H1 (cell line): ENCODE measurements around the gene FMNL2. TPM values are rescaled to one million over a fixed set of nuclear protein-coding genes. Genes with fewer than 3 reads are reported as not detected.

Source experiments
- CTCF ChIA-PET: fragments of 300-600 bp; sonication (Branson Sonifier 250); formaldehyde crosslinking; loops from one replicate; lab custom pipeline; 2021; ENCODE audit not compliant: partially characterized antibody; lab: Charles Lee
- POLR2A ChIA-PET: fragments of 300-600 bp; sonication (Branson Sonifier 250); formaldehyde crosslinking; loops from one replicate; lab custom pipeline; 2021; ENCODE audit warnings: inconsistent platforms; ENCODE audit not compliant: partially characterized antibody; lab: Charles Lee
- DNase-seq, 2 experiments: peaks; one replicate each; pipeline versions ENCODE4 v3.0.0 to v3.0.0-alpha.2; 2010 to 2022; ENCODE audit warnings: low spot score in 2 of 2, low read depth in 1 of 2, mixed read lengths in 1 of 2
- FAIRE-seq: peaks from 2 replicates; lab custom pipeline; 2011; peaks lifted over from hg19 to GRCh38; lab: Jason Lieb, UNC
- H2AFZ ChIP-seq: 2 replicates; pipeline ENCODE4 v1.8.1; 2012; ENCODE audit warnings: low read length, inconsistent platforms
- H2AK5ac ChIP-seq: 2 replicates; pipeline ENCODE4 v1.6.1; 2013; ENCODE audit warnings: low read depth, low read length
- H2BK120ac ChIP-seq: replicated peaks from 2 replicates; pipeline ENCODE3; 2013; ENCODE audit warnings: low read depth, low read length, inconsistent platforms
- H2BK12ac ChIP-seq: 2 replicates; pipeline ENCODE4 v1.6.1; 2013; ENCODE audit warnings: low read depth, low read length
- H2BK15ac ChIP-seq: 2 replicates; pipeline ENCODE4 v1.6.1; 2013; ENCODE audit warnings: low read length
- H2BK20ac ChIP-seq: 2 replicates; pipeline ENCODE4 v1.6.1; 2013; ENCODE audit warnings: low read length
- H2BK5ac ChIP-seq: 2 replicates; pipeline ENCODE4 v1.6.1; 2013; ENCODE audit warnings: low read depth, low read length
- H3K14ac ChIP-seq: 2 replicates; pipeline ENCODE4 v1.6.1; 2013; ENCODE audit warnings: inconsistent platforms; ENCODE audit not compliant: insufficient read length
- H3K18ac ChIP-seq: 2 replicates; pipeline ENCODE4 v1.6.1; 2013; ENCODE audit warnings: low read length; ENCODE audit errors: extremely low read depth
- H3K23ac ChIP-seq: 2 replicates; pipeline ENCODE4 v1.6.1; 2013; ENCODE audit warnings: inconsistent platforms; ENCODE audit not compliant: insufficient read length
- H3K23me2 ChIP-seq: 2 replicates; pipeline ENCODE4 v1.6.1; 2013; ENCODE audit warnings: low read depth, low read length
- H3K27ac ChIP-seq: 2 replicates; pipeline ENCODE4 v1.6.1; 2011; ENCODE audit warnings: low read depth, low read length, inconsistent platforms
- H3K27me3 ChIP-seq, 4 experiments: replicated peaks in 1 of 4; 1 replicate in 1 of 4; 2 replicates in 3 of 4; pipeline versions ENCODE4 v1.6.1 to v1.8.1; 2011 to 2013; ENCODE audit warnings: low read length in 3 of 4, mild to moderate bottlenecking in 3 of 4, inconsistent platforms in 2 of 4, mixed read lengths in 2 of 4, moderate library complexity in 1 of 4; ENCODE audit not compliant: control insufficient read depth in 3 of 4, insufficient read depth in 3 of 4; ENCODE audit errors: extremely low read depth in 1 of 4
- H3K36me3 ChIP-seq, 4 experiments: 2 replicates each; pipeline versions ENCODE4 v1.6.1 to v1.8.1; 2011 to 2013; ENCODE audit warnings: mild to moderate bottlenecking in 4 of 4, low read length in 3 of 4, moderate library complexity in 2 of 4, control low read depth in 1 of 4, inconsistent platforms in 1 of 4; ENCODE audit not compliant: insufficient read depth in 4 of 4, control insufficient read depth in 2 of 4
- H3K4ac ChIP-seq: replicated peaks from 2 replicates; pipeline ENCODE3; 2013; ENCODE audit warnings: low read length, low read depth, mixed read lengths, inconsistent platforms; ENCODE audit not compliant: insufficient read length
- H3K4me1 ChIP-seq, 4 experiments: replicated peaks in 1 of 4; 1 replicate in 1 of 4; 2 replicates in 3 of 4; pipeline versions ENCODE4 v1.6.1 to v1.8.1; 2011 to 2013; ENCODE audit warnings: low read length in 3 of 4, inconsistent platforms in 2 of 4, mixed read lengths in 1 of 4; ENCODE audit not compliant: insufficient read depth in 4 of 4, control insufficient read depth in 3 of 4
- H3K4me2 ChIP-seq, 2 experiments: 2 replicates each; pipeline versions ENCODE4 v1.6.1 to v1.8.1; 2011 to 2013; ENCODE audit warnings: low read depth in 2 of 2, low read length in 2 of 2, control low read depth in 1 of 2, inconsistent platforms in 1 of 2, mild to moderate bottlenecking in 1 of 2; ENCODE audit not compliant: insufficient read depth in 1 of 2
- H3K4me3 ChIP-seq, 4 experiments: fragments of 200-600, 300-600 bp in 1 of 4; sonication (generic), shearing (Covaris generic), sonication (Bioruptor Twin) in 1 of 4; 2 replicates each; pipeline versions ENCODE4 v1.5.1 to v1.8.1; 2011 to 2016; ENCODE audit warnings: low read length in 4 of 4, low read depth in 3 of 4, control low read depth in 2 of 4, inconsistent platforms in 2 of 4, mild to moderate bottlenecking in 2 of 4, mixed read lengths in 1 of 4, moderate library complexity in 1 of 4; ENCODE audit not compliant: insufficient read depth in 2 of 4; ENCODE audit errors: extremely low read depth in 1 of 4
- H3K56ac ChIP-seq: replicated peaks from 2 replicates; pipeline ENCODE3; 2013; ENCODE audit warnings: low read depth, mild to moderate bottlenecking, mixed read lengths, low read length, inconsistent platforms; ENCODE audit not compliant: insufficient read length
- H3K79me1 ChIP-seq: 2 replicates; pipeline ENCODE4 v1.6.1; 2013; ENCODE audit warnings: low read depth, low read length, control low read depth
- H3K79me2 ChIP-seq, 2 experiments: 2 replicates each; pipeline versions ENCODE4 v1.6.1 to v1.8.1; 2012 to 2013; ENCODE audit warnings: low read length in 2 of 2, mild to moderate bottlenecking in 2 of 2, inconsistent platforms in 1 of 2; ENCODE audit not compliant: insufficient read depth in 2 of 2, control insufficient read depth in 1 of 2
- H3K9ac ChIP-seq, 4 experiments: replicated peaks in 1 of 4; 1 replicate in 1 of 4; 2 replicates in 3 of 4; pipeline versions ENCODE4 v1.6.1 to v1.8.1; 2011 to 2013; ENCODE audit warnings: low read depth in 3 of 4, low read length in 3 of 4, control low read depth in 2 of 4, mild to moderate bottlenecking in 2 of 4, moderate library complexity in 2 of 4, inconsistent platforms in 1 of 4; ENCODE audit errors: extremely low read depth in 1 of 4
- H3K9me3 ChIP-seq, 2 experiments: 2 replicates each; pipeline versions ENCODE4 v1.6.1 to v1.8.1; 2012 to 2013; ENCODE audit warnings: mild to moderate bottlenecking in 2 of 2, moderate library complexity in 2 of 2, control low read depth in 1 of 2, inconsistent platforms in 1 of 2, low read depth in 1 of 2, low read length in 1 of 2, mixed read lengths in 1 of 2; ENCODE audit not compliant: insufficient read depth in 2 of 2
- H4K20me1 ChIP-seq, 2 experiments: replicated peaks in 1 of 2; 2 replicates each; pipeline versions ENCODE3 to v1.8.1; 2011 to 2013; ENCODE audit warnings: inconsistent platforms in 2 of 2, low read length in 2 of 2, mild to moderate bottlenecking in 1 of 2; ENCODE audit not compliant: insufficient read depth in 2 of 2, control insufficient read depth in 1 of 2
- H4K5ac ChIP-seq: 2 replicates; pipeline ENCODE4 v1.6.1; 2013; ENCODE audit warnings: low read length, low read depth, mixed read lengths, inconsistent platforms; ENCODE audit not compliant: insufficient read length
- H4K8ac ChIP-seq: 2 replicates; pipeline ENCODE4 v1.8.0; 2013; ENCODE audit warnings: mild to moderate bottlenecking, moderate library complexity, low read length, inconsistent platforms; ENCODE audit not compliant: insufficient read depth; ENCODE audit errors: extremely low read depth
- H4K91ac ChIP-seq: replicated peaks from 2 replicates; pipeline ENCODE3; 2013; ENCODE audit warnings: low read length, mixed read lengths, inconsistent platforms; ENCODE audit not compliant: insufficient read length
- ATF3 ChIP-seq: IDR thresholded peaks from 2 replicates; pipeline ENCODE4 v1.6.1; 2011; ENCODE audit warnings: low read depth, mild to moderate bottlenecking, low read length; ENCODE audit not compliant: insufficient read depth
- BCL11A ChIP-seq, 2 experiments: IDR thresholded peaks; one replicate each; pipeline ENCODE4 v1.6.1; 2011; ENCODE audit warnings: low read depth in 2 of 2, low read length in 2 of 2, mild to moderate bottlenecking in 2 of 2
- CTBP2 ChIP-seq: IDR thresholded peaks from 2 replicates; pipeline ENCODE4 v1.7.0; 2011; ENCODE audit warnings: borderline replicate concordance, mild to moderate bottlenecking, moderate library complexity, mixed read lengths, low read length; ENCODE audit not compliant: insufficient read depth, insufficient read length
- EGR1 ChIP-seq: IDR thresholded peaks from 2 replicates; pipeline ENCODE4 v1.6.1; 2011; ENCODE audit warnings: low read depth, low read length, borderline replicate concordance
- HDAC2 ChIP-seq, 2 experiments: fragments of 300-600 bp in 1 of 2; sonication (generic) in 1 of 2; IDR thresholded peaks; 2 replicates each; pipeline ENCODE4 v1.6.1; 2011 to 2012; ENCODE audit warnings: low read depth in 2 of 2, low read length in 2 of 2, mild to moderate bottlenecking in 2 of 2, moderate library complexity in 2 of 2, borderline replicate concordance in 1 of 2, inconsistent platforms in 1 of 2
- PHF8 ChIP-seq: fragments of 200-600 bp; sonication (generic); conservative IDR thresholded peaks from 2 replicates; pipeline ENCODE4 v1.7.1; 2012; ENCODE audit warnings: low read depth, mild to moderate bottlenecking, inconsistent platforms, low read length, moderate library complexity
- POLR2A ChIP-seq, 2 experiments: IDR thresholded peaks; 1 replicate in 1 of 2; 2 replicates in 1 of 2; pipeline ENCODE4 v1.6.1; 2011; ENCODE audit warnings: low read depth in 2 of 2, low read length in 2 of 2, mild to moderate bottlenecking in 2 of 2; ENCODE audit errors: control extremely low read depth in 1 of 2
- RFX5 ChIP-seq: IDR thresholded peaks from 2 replicates; pipeline ENCODE4 v1.6.1; 2011; ENCODE audit warnings: low read depth, low read length, improper control_type of control experiment, borderline replicate concordance
- RXRA ChIP-seq: IDR thresholded peaks from 2 replicates; pipeline ENCODE4 v1.6.1; 2011; ENCODE audit warnings: low read depth, mild to moderate bottlenecking, low read length, moderate library complexity; ENCODE audit not compliant: insufficient read depth
- SP2 ChIP-seq: IDR thresholded peaks from 2 replicates; pipeline ENCODE4 v1.6.1; 2012; ENCODE audit warnings: mild to moderate bottlenecking, low read length, inconsistent platforms
- TBP ChIP-seq: IDR thresholded peaks from 2 replicates; pipeline ENCODE4 v1.6.1; 2011; ENCODE audit warnings: low read depth, low read length, improper control_type of control experiment
- TCF12 ChIP-seq: IDR thresholded peaks from 2 replicates; pipeline ENCODE4 v1.6.1; 2011; ENCODE audit warnings: low read depth, mild to moderate bottlenecking, low read length
- USF2 ChIP-seq: IDR thresholded peaks from 2 replicates; pipeline ENCODE4 v1.6.1; 2011; ENCODE audit warnings: low read length, improper control_type of control experiment
- WGBS, 2 experiments: shearing (Covaris generic) in 1 of 2; methylation state at CpG; one replicate each; pipeline versions ENCODE4 v1.1.6 to v1.1.7; 2013 to 2015; ENCODE audit warnings: low lambda C conversion rate in 2 of 2, mixed read lengths in 2 of 2, inconsistent platforms in 1 of 2, low coverage in 1 of 2, missing lambda C conversion rate in 1 of 2; ENCODE audit not compliant: insufficient replicate concordance in 2 of 2, insufficient coverage in 1 of 2, insufficient read length in 1 of 2; ENCODE audit errors: extremely low coverage in 1 of 2, missing lambda C conversion rate in 1 of 2; 5-methylcytosine and 5-hydroxymethylcytosine counted together
- polyA plus RNA-seq, 7 experiments: library from polyadenylated mRNA; depleted of rRNA in 3 of 7; stranded (reverse) in 5 of 7; unstranded in 2 of 7; fragments of >200 nt in 5 of 7; fragments of 200-250 nt in 2 of 7; gene quantifications; 1 replicate in 5 of 7; 2 replicates in 1 of 7; 4 replicates in 1 of 7; pipeline versions ENCODE4 v1.2.1 to v1.2.3, GENCODE V29; 2011 to 2013; ENCODE audit warnings: missing spikeins in 2 of 7, mixed read lengths in 2 of 7
- total RNA-seq: library from RNA; stranded (reverse); fragmentation: NEBNext Ultra II Directional; extraction: Animal tissue kit (Norgen Biotek cat#: 25700); gene quantifications from 2 replicates; pipeline ENCODE4 v1.2.1, GENCODE V29; 2021

The FMNL2 gene
- total and polyA plus RNA-seq, 2 of the 8 experiments (the other 6 are each of a cell fraction or from before 2014, with no cell fraction given), result 15.5 to 45.1 TPM

GRCh38 chr2:152301131-152301530 lies 33.8 kb upstream of the FMNL2 start:
- no peak overlapping the region for H2BK120ac ChIP-seq
- no peak for DNase-seq
- H3K36me3 ChIP-seq, result no peaks in the 10 kb centered on the region
- no peaks in the 10 kb centered on the region for H3K9me3 ChIP-seq
- H3K4me3 ChIP-seq, result no peak overlapping the region
- H3K23ac ChIP-seq, result no peak overlapping the region
- H4K8ac ChIP-seq, result no peak overlapping the region
- ChIA-PET CTCF (no interaction called here), POLR2A (no interaction called here)
- no peak for FAIRE-seq
- no peaks in the 10 kb centered on the region for H3K23me2 ChIP-seq
- H3K27ac ChIP-seq, result no peak overlapping the region
- H2BK5ac ChIP-seq, result no peak overlapping the region
- H3K14ac ChIP-seq, result no peak overlapping the region
- H2BK15ac ChIP-seq, result no peak overlapping the region
- no peak overlapping the region for H2BK12ac ChIP-seq
- H3K4me1 ChIP-seq, result no peaks in the 10 kb centered on the region
- H3K79me2 ChIP-seq, result no peaks in the 10 kb centered on the region
- no peaks in the 10 kb centered on the region for H4K20me1 ChIP-seq
- no peak overlapping the region for H3K4ac ChIP-seq
- no peak overlapping the region; the same call in 1 of the 2 replicates for H2AFZ ChIP-seq
- H3K18ac ChIP-seq, result no peak overlapping the region
- no peak overlapping the region for H4K91ac ChIP-seq
- H3K9ac ChIP-seq, result no peak overlapping the region
- no peak overlapping the region for H3K4me2 ChIP-seq
- H2AK5ac ChIP-seq, result no peak overlapping the region
- no peaks in the 10 kb centered on the region for H3K27me3 ChIP-seq
- WGBS, 2 experiments, result 84% methylated on average over 3 of the region's 3 CpGs; no CpG with 5 or more reads in 1 of the 2 experiments
- no peak overlapping the region for H3K56ac ChIP-seq
- no peak overlapping the region for H4K5ac ChIP-seq
- no peak overlapping the region for H2BK20ac ChIP-seq
- no peaks in the 10 kb centered on the region for H3K79me1 ChIP-seq
- TF ChIP-seq TCF12 (no peak), BCL11A (IDR thresholded peaks at IDR 0.05; ENCODE audit: low read depth in 2 of 2, low read length in 2 of 2) (no peak), EGR1 (no peak), RXRA (no peak), RFX5 (no peak), PHF8 (no peak), POLR2A (IDR thresholded peaks at IDR 0.05; ENCODE audit: control extremely low read depth in 1 of 2, low read depth in 2 of 2, low read length in 2 of 2) (no peak), SP2 (no peak), USF2 (no peak), ATF3 (no peak), TBP (no peak), HDAC2 (IDR thresholded peaks at IDR 0.05; ENCODE audit: borderline replicate concordance in 1 of 2, low read depth in 2 of 2, low read length in 2 of 2) (no peak), CTBP2 (no peak)
